Upper lobe of left lung (tissue), 4 donors: Measurements from ENCODE around the gene PSMG3.

ENCODE experiments used
- CTCF ChIP-seq, 6 experiments: fragments of 450-650 bp in 4 of 6; fragments of 200-600 bp in 2 of 6; sonication (generic) in 2 of 6; IDR thresholded peaks; one replicate each; pipeline ENCODE4 v1.5.1; 2016 to 2019; ENCODE audit warnings: antibody characterized with exemption in 6 of 6
- EP300 ChIP-seq, 4 donors: sonication (generic); formaldehyde crosslinking; IDR thresholded peaks; one replicate each; pipeline ENCODE4 v1.5.1; 2017; ENCODE audit warnings: antibody characterized with exemption in 4 of 4, control low read depth in 2 of 4
- POLR2A ChIP-seq, 4 donors: fragments of 450-650 bp; IDR thresholded peaks; one replicate each; pipeline ENCODE4 v1.5.1; 2016 to 2017; ENCODE audit warnings: antibody characterized with exemption in 4 of 4, mild to moderate bottlenecking in 2 of 4
- POLR2AphosphoS5 ChIP-seq, 2 donors: sonication (generic); formaldehyde crosslinking; IDR thresholded peaks; one replicate each; pipeline ENCODE4 v1.5.1; 2017; ENCODE audit warnings: antibody characterized with exemption in 2 of 2

- TF ChIP-seq CTCF (IDR thresholded peaks at IDR 0.05) (no peak), EP300 (IDR thresholded peaks at IDR 0.05) (no peak), POLR2AphosphoS5 (IDR thresholded peaks at IDR 0.05) (no peak), POLR2A (IDR thresholded peaks at IDR 0.05) (no peak)
Measured at GRCh38 chr7:1562116-1562515, 7.7 kb downstream of the PSMG3 start.
